GM23338 (cell line): Measurements from ENCODE around the gene CEP170B.

Source experiments
- CREB1 ChIP-seq: fragments of 250-450 bp; sonication (Bioruptor Pico); IDR thresholded peaks from 2 replicates; pipeline ENCODE4 v1.5.0; 2020; ENCODE audit warnings: low read depth, mild to moderate bottlenecking, moderate library complexity
- CTCF ChIP-seq, 2 experiments: fragments of 200-600 bp in 1 of 2; sonication (generic) in 1 of 2; conservative IDR thresholded peaks; 2 replicates each; pipeline versions ENCODE4 v1.5.1 to v1.6.1; 2016 to 2017; ENCODE audit warnings: antibody characterized with exemption in 2 of 2, low read depth in 2 of 2, mild to moderate bottlenecking in 2 of 2, moderate library complexity in 1 of 2
- EZH2 ChIP-seq: fragments of 200-600 bp; sonication (generic); IDR thresholded peaks from one replicate; pipeline ENCODE4 v1.8.0; 2017; ENCODE audit warnings: antibody characterized with exemption, mild to moderate bottlenecking, low read depth; ENCODE audit not compliant: unreplicated experiment
- EZH2phosphoT487 ChIP-seq: fragments of 200-600 bp; sonication (generic); IDR thresholded peaks from one replicate; pipeline ENCODE4 v1.8.1; 2018; ENCODE audit warnings: antibody characterized with exemption; ENCODE audit not compliant: unreplicated experiment
- JUNB ChIP-seq: IDR thresholded peaks from one replicate; pipeline ENCODE4 v1.6.1; 2016; ENCODE audit warnings: antibody characterized with exemption; ENCODE audit not compliant: unreplicated experiment
- POLR2AphosphoS5 ChIP-seq: IDR thresholded peaks from 2 replicates; pipeline ENCODE4 v1.6.1; 2016; ENCODE audit warnings: antibody characterized with exemption, low read depth
- STAT1 ChIP-seq: IDR thresholded peaks from one replicate; pipeline ENCODE4 v1.6.1; 2016; ENCODE audit warnings: antibody characterized with exemption; ENCODE audit not compliant: unreplicated experiment

GRCh38 chr14:104876251-104876699, 11.2 kb downstream of the CEP170B start:
- no peak for TF ChIP-seq CTCF (conservative IDR thresholded peaks at IDR 0.05; ENCODE audit: low read depth in 2 of 2)
- no peak for TF ChIP-seq POLR2AphosphoS5
- TF ChIP-seq EZH2phosphoT487, result no peak
- no peak for TF ChIP-seq STAT1
- TF ChIP-seq EZH2, result no peak
- TF ChIP-seq CREB1 (CRISPR knock-in tag), result no peak
- TF ChIP-seq JUNB, result no peak
